GM18508 (cell line): ENCODE results near the gene HINFP.
"Not testable (repeated sequence)": the region's sequence is repeated elsewhere in the genome, so short reads cannot be mapped to it uniquely, and the experiment has no call there.

Experiments used
- ATAC-seq: cut with Tn5 transposase; IDR thresholded peaks from one replicate; pipeline ENCODE4 v1.9.1; 2021; ENCODE audit warnings: moderate number of reproducible peaks; ENCODE audit not compliant: insufficient read depth, unreplicated experiment

HINFP gene

DNA sequence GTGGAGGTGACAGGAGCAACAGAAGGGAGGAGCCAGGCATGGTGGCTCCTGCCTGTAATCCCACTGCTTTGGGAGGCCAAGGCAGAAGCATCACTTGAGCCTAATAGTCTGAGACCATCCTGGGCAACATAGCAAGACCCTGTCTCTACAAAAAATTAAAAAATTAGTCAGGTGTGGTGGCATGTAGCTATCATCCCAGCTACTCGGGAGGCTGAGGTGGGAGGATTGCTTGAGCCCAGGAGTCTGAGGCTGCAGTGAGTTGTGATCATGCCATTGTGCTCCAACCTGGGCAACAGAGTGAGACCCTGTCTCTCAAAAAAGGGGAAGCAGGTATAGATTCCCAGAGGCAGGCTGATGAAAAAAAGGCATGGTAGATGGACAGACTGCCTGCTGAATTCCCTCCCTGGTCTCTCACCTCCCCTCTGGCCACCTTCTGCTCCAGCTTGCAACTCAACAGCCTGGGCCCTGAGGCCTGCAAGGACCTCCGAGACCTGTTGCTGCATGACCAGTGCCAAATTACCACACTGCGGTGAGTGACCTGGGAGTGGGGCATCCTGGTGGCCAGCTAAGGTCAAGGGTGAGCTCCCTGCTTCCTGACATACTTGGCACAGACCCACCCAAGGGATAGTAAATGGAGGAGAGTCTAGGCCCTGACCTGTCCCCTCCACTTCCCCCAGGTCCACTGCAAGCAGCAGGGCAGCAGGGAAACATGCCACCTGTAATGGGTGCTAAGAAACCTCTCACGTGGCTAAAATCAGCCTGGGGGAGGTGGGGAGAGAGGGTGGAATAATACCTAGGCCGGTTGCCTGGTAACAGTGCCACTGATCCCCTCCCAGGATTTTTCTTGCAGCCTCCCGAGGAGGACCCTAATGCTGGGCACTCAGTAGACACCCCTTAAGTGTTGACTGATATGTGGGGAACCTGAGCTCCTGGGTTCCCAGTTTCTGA lies 59.6 kb downstream of the HINFP start:
- no peak for ATAC-seq

- no peak for ATAC-seq
These were observed 60.5 kb downstream of the HINFP start for GRCh38 chr11:119181677-119182412.

GRCh38 chr11:119184399-119184798 lies 63.0 kb downstream of the HINFP start:
- not testable (repeated sequence) for ATAC-seq
